Mucosa of rectum (tissue), 2 donors: Measurements from ENCODE around the gene FER.

Experiments used
- H3K27ac ChIP-seq, 2 donors: one replicate each; pipeline ENCODE4 v1.7.0; 2013; ENCODE audit warnings: inconsistent platforms in 2 of 2, low read depth in 2 of 2, low read length in 2 of 2
- H3K27me3 ChIP-seq, 2 donors: one replicate each; pipeline ENCODE4 v1.7.0; 2013; ENCODE audit warnings: low read length in 2 of 2; ENCODE audit not compliant: control insufficient read depth in 2 of 2, insufficient read depth in 2 of 2
- H3K36me3 ChIP-seq, 2 donors: one replicate each; pipeline ENCODE4 v1.7.0; 2013; ENCODE audit warnings: low read length in 2 of 2; ENCODE audit not compliant: control insufficient read depth in 2 of 2, insufficient read depth in 2 of 2
- H3K4me1 ChIP-seq, 2 donors: one replicate each; pipeline ENCODE4 v1.7.0; 2013; ENCODE audit warnings: low read length in 2 of 2, mild to moderate bottlenecking in 1 of 2; ENCODE audit not compliant: control insufficient read depth in 2 of 2, insufficient read depth in 2 of 2
- H3K4me3 ChIP-seq, 2 donors: one replicate each; pipeline ENCODE4 v1.7.0; 2013; ENCODE audit warnings: low read length in 2 of 2
- H3K9ac ChIP-seq, 2 donors: one replicate each; pipeline ENCODE4 v1.7.0; 2013; ENCODE audit warnings: low read length in 2 of 2, low read depth in 1 of 2, mild to moderate bottlenecking in 1 of 2
- H3K9me3 ChIP-seq, 2 donors: one replicate each; pipeline ENCODE4 v1.7.0; 2013; ENCODE audit warnings: low read length in 2 of 2; ENCODE audit not compliant: control insufficient read depth in 2 of 2
- donor health status: healthy.
- donor health status: Normal muscosa, but diverticular disease.

FER gene

GRCh38 chr5:109121225-109121624 lies 373.5 kb downstream of the FER start:
- no peak overlapping the region for H3K27ac ChIP-seq
- H3K27me3 ChIP-seq = no peaks in the 10 kb centered on the region
- no peaks in the 10 kb centered on the region for H3K4me1 ChIP-seq
- H3K9ac ChIP-seq = no peak overlapping the region
- H3K4me3 ChIP-seq = no peak overlapping the region
- H3K9me3 ChIP-seq = peaks cover 0 to 3% of the 10 kb centered on the region in 2 donors
- no peaks in the 10 kb centered on the region for H3K36me3 ChIP-seq

GRCh38 chr5:109125755-109126429 lies 378.2 kb downstream of the FER start:
- Histone ChIP-seq H3K4me3 (no peak overlapping the region), H3K27ac (no peak overlapping the region), H3K4me1 (no peaks in the 10 kb centered on the region), H3K27me3 (no peaks in the 10 kb centered on the region), H3K9ac (no peak overlapping the region), H3K36me3 (no peaks in the 10 kb centered on the region), H3K9me3 (peaks cover 0 to 3% of the 10 kb centered on the region in 2 donors)

- no peak overlapping the region for H3K4me3 ChIP-seq
- no peaks in the 10 kb centered on the region for H3K27me3 ChIP-seq
- no peaks in the 10 kb centered on the region for H3K9me3 ChIP-seq
- H3K4me1 ChIP-seq = no peaks in the 10 kb centered on the region
- H3K36me3 ChIP-seq = no peaks in the 10 kb centered on the region
- H3K27ac ChIP-seq = no peak overlapping the region
- no peak overlapping the region for H3K9ac ChIP-seq
Measured at GRCh38 chr5:109126481-109126880, 378.8 kb downstream of the FER start.

GRCh38 chr5:109136906-109137305 lies 389.2 kb downstream of the FER start:
- Histone ChIP-seq H3K27ac (no peak overlapping the region), H3K9me3 (no peaks in the 10 kb centered on the region), H3K4me3 (no peak overlapping the region), H3K27me3 (no peaks in the 10 kb centered on the region), H3K9ac (no peak overlapping the region), H3K4me1 (no peaks in the 10 kb centered on the region), H3K36me3 (no peaks in the 10 kb centered on the region)

GRCh38 chr5:109141222-109142200 lies 393.8 kb downstream of the FER start:
- Histone ChIP-seq H3K36me3 (no peaks in the 10 kb centered on the region), H3K4me1 (peaks cover 0 to 3% of the 10 kb centered on the region in 2 donors), H3K4me3 (no peak overlapping the region), H3K9ac (no peak overlapping the region), H3K27me3 (no peaks in the 10 kb centered on the region), H3K27ac (no peak overlapping the region), H3K9me3 (no peaks in the 10 kb centered on the region)

GRCh38 chr5:109143031-109143430 lies 395.3 kb downstream of the FER start:
- no peak overlapping the region for H3K9ac ChIP-seq
- H3K4me3 ChIP-seq = no peak overlapping the region
- H3K27me3 ChIP-seq = no peaks in the 10 kb centered on the region
- H3K4me1 ChIP-seq = peaks cover 0 to 3% of the 10 kb centered on the region in 2 donors
- no peak overlapping the region for H3K27ac ChIP-seq
- no peaks in the 10 kb centered on the region for H3K36me3 ChIP-seq
- no peaks in the 10 kb centered on the region for H3K9me3 ChIP-seq

- no peak overlapping the region for H3K9ac ChIP-seq
- no peaks in the 10 kb centered on the region for H3K36me3 ChIP-seq
- peaks cover 0 to 3% of the 10 kb centered on the region in 2 donors for H3K4me1 ChIP-seq
- H3K4me3 ChIP-seq = no peak overlapping the region
- H3K27me3 ChIP-seq = no peaks in the 10 kb centered on the region
- H3K9me3 ChIP-seq = no peaks in the 10 kb centered on the region
- no peak overlapping the region for H3K27ac ChIP-seq
Measured at GRCh38 chr5:109145139-109145538, 397.4 kb downstream of the FER start.

- no peak overlapping the region for H3K4me3 ChIP-seq
Measured at GRCh38 chr5:109146591-109146990, 398.9 kb downstream of the FER start.

GRCh38 chr5:109152565-109152964 lies 404.9 kb downstream of the FER start:
- no peaks in the 10 kb centered on the region for H3K27me3 ChIP-seq
- no peaks in the 10 kb centered on the region for H3K9me3 ChIP-seq
- no peak overlapping the region for H3K9ac ChIP-seq
- no peak overlapping the region for H3K27ac ChIP-seq
- H3K36me3 ChIP-seq = no peaks in the 10 kb centered on the region
- no peak overlapping the region for H3K4me3 ChIP-seq
- H3K4me1 ChIP-seq = no peaks in the 10 kb centered on the region

More at GRCh38 chr5:109146591-109146990, 398.9 kb downstream of the FER start:
- Histone ChIP-seq H3K36me3 (no peaks in the 10 kb centered on the region), H3K27ac (no peak overlapping the region), H3K9ac (no peak overlapping the region), H3K27me3 (no peaks in the 10 kb centered on the region), H3K9me3 (no peaks in the 10 kb centered on the region), H3K4me1 (peaks cover 0 to 3% of the 10 kb centered on the region in 2 donors)

- H3K9ac ChIP-seq = no peak overlapping the region
- no peak overlapping the region for H3K4me3 ChIP-seq
- no peaks in the 10 kb centered on the region for H3K4me1 ChIP-seq
- H3K27me3 ChIP-seq = no peaks in the 10 kb centered on the region
- H3K36me3 ChIP-seq = no peaks in the 10 kb centered on the region
- no peak overlapping the region for H3K27ac ChIP-seq
- H3K9me3 ChIP-seq = no peaks in the 10 kb centered on the region
Measured at GRCh38 chr5:109155625-109156024, 407.9 kb downstream of the FER start.
